Neuronal stem cell (in vitro differentiated cells): ENCODE data around the gene RIPOR3.
"Not testable (repeated sequence)": the region's sequence is repeated elsewhere in the genome, so short reads cannot be mapped to it uniquely, and the experiment has no call there.

ENCODE experiments used
- DNase-seq: peaks from one replicate; pipeline ENCODE4 v3.0.0-alpha.2; 2013; ENCODE audit warnings: low spot score
- H2AFZ ChIP-seq: one replicate; pipeline ENCODE4 v1.6.1; 2013; ENCODE audit warnings: mild to moderate bottlenecking, low read length, inconsistent platforms
- H2AK5ac ChIP-seq: 2 replicates; pipeline ENCODE4 v1.6.1; 2013; ENCODE audit warnings: low read depth, mild to moderate bottlenecking, inconsistent platforms, low read length, moderate library complexity, mixed read lengths
- H2BK120ac ChIP-seq: 2 replicates; pipeline ENCODE4 v1.6.1; 2013; ENCODE audit warnings: low read depth, mild to moderate bottlenecking, inconsistent platforms, low read length, moderate library complexity, mixed read lengths
- H2BK12ac ChIP-seq: one replicate; pipeline ENCODE4 v1.6.1; 2013; ENCODE audit warnings: low read length, inconsistent platforms
- H2BK15ac ChIP-seq: 2 replicates; pipeline ENCODE4 v1.6.1; 2013; ENCODE audit warnings: mild to moderate bottlenecking, low read length, inconsistent platforms, mixed read lengths
- H2BK5ac ChIP-seq: one replicate; pipeline ENCODE4 v1.6.1; 2013; ENCODE audit warnings: inconsistent platforms, mild to moderate bottlenecking, low read length, moderate library complexity
- H3K14ac ChIP-seq: one replicate; pipeline ENCODE4 v1.6.1; 2013; ENCODE audit warnings: low read length, inconsistent platforms
- H3K18ac ChIP-seq: 2 replicates; pipeline ENCODE4 v1.6.1; 2013; ENCODE audit warnings: low read length, inconsistent platforms
- H3K23ac ChIP-seq: 2 replicates; pipeline ENCODE4 v1.6.1; 2013; ENCODE audit warnings: low read depth, mild to moderate bottlenecking, mixed read lengths, low read length, inconsistent platforms; ENCODE audit not compliant: poor library complexity
- H3K27ac ChIP-seq: replicated peaks from 3 replicates; pipeline ENCODE4 v1.5.1; 2013; ENCODE audit warnings: low read length, inconsistent platforms
- H3K27me3 ChIP-seq, 3 experiments: 2 replicates each; pipeline ENCODE4 v1.6.1; 2013; ENCODE audit warnings: low read length in 3 of 3, mild to moderate bottlenecking in 2 of 3, inconsistent platforms in 1 of 3, low read depth in 1 of 3, mixed read lengths in 1 of 3, moderate library complexity in 1 of 3; ENCODE audit not compliant: control insufficient read depth in 3 of 3, insufficient read depth in 3 of 3
- H3K36me3 ChIP-seq, 2 donors: replicated peaks in 1 of 2; 2 replicates each; pipeline ENCODE4 v1.6.1; 2013; ENCODE audit warnings: low read length in 2 of 2; ENCODE audit not compliant: control insufficient read depth in 2 of 2, insufficient read depth in 2 of 2
- H3K4ac ChIP-seq: 2 replicates; pipeline ENCODE4 v1.6.1; 2013; ENCODE audit warnings: inconsistent platforms, mild to moderate bottlenecking, low read length, moderate library complexity
- H3K4me1 ChIP-seq, 2 donors: 1 replicate in 1 of 2; 2 replicates in 1 of 2; pipeline ENCODE4 v1.6.1; 2013; ENCODE audit warnings: low read length in 2 of 2, low read depth in 1 of 2; ENCODE audit not compliant: control insufficient read depth in 2 of 2, insufficient read depth in 1 of 2
- H3K4me2 ChIP-seq: one replicate; pipeline ENCODE4 v1.6.1; 2013; ENCODE audit warnings: mild to moderate bottlenecking, low read length, inconsistent platforms; ENCODE audit not compliant: insufficient read depth, poor library complexity, severe bottlenecking
- H3K4me3 ChIP-seq, 2 donors: 2 replicates each; pipeline ENCODE4 v1.5.1; 2013; ENCODE audit warnings: low read length in 2 of 2, mild to moderate bottlenecking in 2 of 2, inconsistent platforms in 1 of 2, moderate library complexity in 1 of 2
- H3K79me1 ChIP-seq: one replicate; pipeline ENCODE4 v1.6.1; 2013; ENCODE audit warnings: low read depth, mild to moderate bottlenecking, inconsistent platforms, low read length, moderate library complexity
- H3K9ac ChIP-seq: one replicate; pipeline ENCODE4 v1.6.1; 2013; ENCODE audit warnings: mild to moderate bottlenecking, low read depth, low read length, inconsistent platforms; ENCODE audit not compliant: poor library complexity
- H3K9me3 ChIP-seq, 2 donors: replicated peaks in 1 of 2; 2 replicates each; pipeline versions ENCODE3 to v1.6.1; 2013; ENCODE audit warnings: low read length in 2 of 2, mild to moderate bottlenecking in 2 of 2, inconsistent platforms in 1 of 2, low read depth in 1 of 2, mixed read lengths in 1 of 2, moderate library complexity in 1 of 2; ENCODE audit not compliant: control insufficient read depth in 2 of 2, insufficient read depth in 1 of 2
- H4K8ac ChIP-seq: one replicate; pipeline ENCODE4 v1.6.1; 2013; ENCODE audit warnings: low read depth, mild to moderate bottlenecking, inconsistent platforms, low read length, moderate library complexity
- H4K91ac ChIP-seq: one replicate; pipeline ENCODE4 v1.6.1; 2013; ENCODE audit warnings: low read length, low read depth, mild to moderate bottlenecking, inconsistent platforms; ENCODE audit not compliant: poor library complexity
- WGBS, 2 donors: extraction: QIAGEN DNeasy Blood & Tissue Kit; methylation state at CpG; one replicate each; pipeline ENCODE4 v1.1.7; 2013; ENCODE audit warnings: missing lambda C conversion rate in 2 of 2, mixed read lengths in 1 of 2; ENCODE audit not compliant: insufficient read length in 2 of 2, insufficient replicate concordance in 1 of 2; ENCODE audit errors: extremely low coverage in 2 of 2; 5-methylcytosine and 5-hydroxymethylcytosine counted together

RIPOR3 gene

DNA sequence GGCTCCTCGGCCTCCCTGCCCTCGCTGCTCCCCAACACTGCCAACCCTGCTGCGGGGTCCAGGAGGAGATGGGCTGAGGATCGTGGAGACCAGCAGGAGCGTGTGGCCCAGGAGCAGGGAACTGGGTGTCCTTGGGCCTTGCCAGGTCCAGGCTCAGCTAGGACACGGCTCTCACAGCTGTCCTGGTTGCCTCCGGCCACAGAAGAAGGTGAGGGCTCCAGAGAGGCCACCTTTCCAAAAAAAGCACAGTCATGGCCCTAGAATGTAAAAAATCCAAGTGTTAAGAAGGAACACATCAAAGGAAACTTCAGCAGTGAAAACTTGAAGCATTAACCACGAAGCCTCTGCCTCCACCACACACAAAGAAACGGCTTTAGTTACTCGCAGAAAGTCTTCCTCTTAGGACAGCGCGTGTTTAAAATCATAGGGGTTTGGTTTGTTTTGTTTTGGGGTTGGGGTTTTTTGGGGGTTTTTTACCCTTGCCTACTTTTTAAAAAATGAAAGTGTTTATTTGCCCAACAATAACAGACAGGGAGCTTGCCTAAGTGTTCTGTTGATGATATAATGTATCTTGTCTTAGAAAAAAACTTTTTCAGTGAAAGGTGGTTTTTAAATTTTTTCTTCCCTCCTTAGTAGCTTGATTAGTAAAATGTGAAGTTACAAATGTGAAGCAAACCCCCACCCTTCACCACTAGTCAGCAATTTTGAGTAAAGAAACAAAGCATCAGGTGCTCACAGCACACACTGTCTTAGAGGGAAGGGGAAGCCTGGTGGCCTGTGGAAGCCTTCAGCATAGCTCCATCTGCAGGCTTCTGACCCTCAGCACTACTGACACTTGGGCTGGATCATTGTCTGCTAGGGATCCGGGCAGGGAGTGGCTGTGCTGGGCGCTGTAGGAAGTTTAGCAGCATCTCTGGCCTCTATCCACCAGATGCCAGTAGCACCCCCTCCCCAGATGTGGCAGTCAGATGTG, 121.2 kb downstream of the RIPOR3 start:
- Histone ChIP-seq H3K27me3 (no peaks in the 10 kb centered on the region), H3K9me3 (no peaks in the 10 kb centered on the region), H3K79me1 (no peaks in the 10 kb centered on the region), H2BK5ac (no peak overlapping the region), H3K4me3 (no peak overlapping the region), H2BK15ac (no peak overlapping the region), H3K14ac (no peak overlapping the region), H3K4me2 (no peak overlapping the region), H2AK5ac (no peak overlapping the region), H3K4me1 (peaks cover 0 to 8% of the 10 kb centered on the region in 2 donors), H3K4ac (no peak overlapping the region), H4K91ac (no peak overlapping the region), H3K23ac (peak overlapping the region; percentile 27), H2AFZ (no peak overlapping the region), H2BK12ac (no peak overlapping the region), H2BK120ac (no peak overlapping the region), H3K18ac (no peak overlapping the region), H4K8ac (no peak overlapping the region), H3K36me3 (peaks cover 16 to 82% of the 10 kb centered on the region in 2 donors), H3K9ac (no peak overlapping the region), H3K27ac (no peak overlapping the region)
- WGBS, 2 donors, result no CpG with 5 or more reads among the region's 14 CpGs
- no peak for DNase-seq

DNA sequence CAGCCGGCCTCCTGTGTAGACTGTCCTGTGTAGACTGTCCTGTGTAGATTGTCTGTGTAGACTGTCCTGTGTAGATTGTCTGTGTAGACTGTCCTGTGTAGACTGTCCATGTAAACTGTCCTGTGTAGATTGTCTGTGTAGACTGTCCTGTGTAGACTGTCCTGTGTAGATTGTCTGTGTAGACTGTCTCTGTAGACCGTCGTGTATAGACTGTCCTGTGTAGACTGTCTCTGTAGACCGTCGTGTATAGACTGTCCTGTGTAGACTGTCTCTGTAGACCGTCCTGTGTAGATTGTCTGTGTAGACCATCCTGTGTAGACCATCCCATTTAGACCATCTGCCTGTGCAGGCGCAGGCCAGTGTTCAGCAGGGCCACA, 121.9 kb downstream of the RIPOR3 start:
- not testable (repeated sequence) for H3K9me3 ChIP-seq, H3K9ac ChIP-seq, DNase-seq, H2BK15ac ChIP-seq, H2AFZ ChIP-seq, H3K27me3 ChIP-seq, H3K4me3 ChIP-seq, H3K14ac ChIP-seq, H2BK5ac ChIP-seq, H3K4ac ChIP-seq, H4K8ac ChIP-seq, H2AK5ac ChIP-seq, H3K4me1 ChIP-seq, H3K27ac ChIP-seq, H3K79me1 ChIP-seq, H2BK12ac ChIP-seq, H4K91ac ChIP-seq, H2BK120ac ChIP-seq, H3K18ac ChIP-seq, H3K4me2 ChIP-seq
- no CpG with 5 or more reads among the region's 7 CpGs for WGBS, 2 donors
- Histone ChIP-seq H3K23ac (peak overlapping the region; percentile 27), H3K36me3 (peaks cover 10 to 82% of the 10 kb centered on the region in 2 donors)

DNA sequence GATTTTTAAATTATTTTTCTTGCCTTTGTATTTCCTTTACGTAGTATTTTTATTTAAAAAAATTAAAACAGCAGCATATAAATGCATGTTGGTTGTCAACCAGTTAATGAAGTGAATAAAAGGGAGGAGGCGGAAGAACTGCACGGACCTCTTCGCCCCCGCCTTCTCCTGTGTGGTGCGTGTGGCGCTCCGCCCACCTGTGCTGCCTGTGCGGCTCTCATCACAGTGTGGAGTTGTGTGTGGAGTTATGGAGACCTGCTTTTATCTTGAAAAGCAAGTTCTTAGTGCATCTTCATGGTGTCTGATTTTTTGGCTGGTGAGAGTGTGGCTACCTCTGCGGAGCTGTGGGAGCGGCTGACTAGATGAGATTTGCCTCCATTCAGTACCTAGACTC, 122.8 kb downstream of the RIPOR3 start:
- no CpG with 5 or more reads among the region's 11 CpGs for WGBS, 2 donors
- Histone ChIP-seq H3K23ac (no peak overlapping the region), H4K8ac (no peak overlapping the region), H3K4me2 (no peak overlapping the region), H2BK120ac (no peak overlapping the region), H4K91ac (no peak overlapping the region), H3K27ac (no peak overlapping the region), H3K9me3 (no peaks in the 10 kb centered on the region), H2AK5ac (no peak overlapping the region), H2AFZ (no peak overlapping the region), H3K4ac (no peak overlapping the region), H2BK12ac (no peak overlapping the region), H3K4me3 (no peak overlapping the region), H3K9ac (no peak overlapping the region), H3K36me3 (peaks cover 10 to 83% of the 10 kb centered on the region in 2 donors), H3K27me3 (no peaks in the 10 kb centered on the region), H2BK5ac (no peak overlapping the region), H3K4me1 (peaks cover 0 to 8% of the 10 kb centered on the region in 2 donors), H3K79me1 (no peaks in the 10 kb centered on the region), H2BK15ac (no peak overlapping the region), H3K18ac (no peak overlapping the region), H3K14ac (no peak overlapping the region)
- no peak for DNase-seq

DNA sequence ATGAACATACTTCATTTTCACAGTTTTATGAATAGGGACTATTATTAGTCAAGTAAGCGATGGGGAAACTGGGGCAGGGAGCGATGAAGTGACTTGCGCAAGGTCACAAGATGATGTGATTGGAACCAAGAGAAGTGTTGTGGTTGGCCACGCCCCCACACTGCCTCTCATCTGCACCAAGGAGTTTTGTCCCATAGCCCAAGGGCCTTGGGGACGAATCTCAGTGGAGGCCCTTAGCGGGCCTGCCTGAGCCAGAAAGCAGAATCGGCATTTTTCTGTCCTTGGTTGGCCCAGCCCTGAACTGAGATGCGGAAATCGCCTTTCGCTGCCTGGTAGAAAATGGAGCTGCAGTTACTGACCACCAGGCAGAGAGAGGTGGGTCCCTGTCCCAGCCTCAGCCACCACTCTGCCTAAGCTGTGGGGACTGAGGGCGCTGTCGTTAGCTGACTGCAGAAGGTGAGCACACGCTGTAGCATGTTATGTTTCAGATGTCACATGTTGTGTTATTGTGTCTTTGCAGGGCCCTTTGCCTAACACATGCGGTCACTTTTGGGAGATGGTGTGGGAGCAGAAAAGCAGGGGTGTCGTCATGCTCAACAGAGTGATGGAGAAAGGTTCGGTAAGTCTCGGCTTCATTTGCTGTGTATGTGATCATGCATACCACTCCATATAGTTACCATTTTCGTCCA, 123.3 kb downstream of the RIPOR3 start:
- Histone ChIP-seq H3K4me1 (peaks cover 0 to 4% of the 10 kb centered on the region in 2 donors), H2BK15ac (no peak overlapping the region), H3K4me3 (peak overlapping the region in 1 of 2 donors; percentile 26), H4K91ac (no peak overlapping the region), H2BK120ac (no peak overlapping the region), H3K14ac (no peak overlapping the region), H2BK12ac (no peak overlapping the region), H3K27ac (no peak overlapping the region), H4K8ac (no peak overlapping the region), H2AFZ (no peak overlapping the region), H2BK5ac (no peak overlapping the region), H3K18ac (no peak overlapping the region), H3K4me2 (no peak overlapping the region), H3K9ac (no peak overlapping the region), H3K4ac (no peak overlapping the region), H3K79me1 (no peaks in the 10 kb centered on the region), H3K36me3 (peaks cover 13 to 88% of the 10 kb centered on the region in 2 donors), H3K9me3 (no peaks in the 10 kb centered on the region), H3K27me3 (no peaks in the 10 kb centered on the region), H2AK5ac (no peak overlapping the region), H3K23ac (no peak overlapping the region)
- no CpG with 5 or more reads among the region's 18 CpGs for WGBS, 2 donors
- no peak for DNase-seq
